ENCODE results near the gene AKAP13. TPM values are rescaled to one million over a fixed set of nuclear protein-coding genes. Genes with fewer than 3 reads are reported as not detected.

The AKAP13 gene
- total RNA-seq, 1 donor from 2014 or later, result 450 TPM

GRCh38 chr15:85597155-85597815, 216.9 kb downstream of the AKAP13 start:
- TF ChIP-seq CTCF (IDR thresholded peaks at IDR 0.05), result no peak

GRCh38 chr15:85598219-85598618, 217.8 kb downstream of the AKAP13 start:
- H3K9me3 ChIP-seq, result no peaks in the 10 kb centered on the region
- peaks cover 24% of the 10 kb centered on the region for H3K4me1 ChIP-seq
- no peak overlapping the region for H3K4me3 ChIP-seq
- DNase-seq, result no peak
- no peak for TF ChIP-seq CTCF (IDR thresholded peaks at IDR 0.05)
- no peaks in the 10 kb centered on the region for H3K27me3 ChIP-seq
- H3K27ac ChIP-seq, result no peak overlapping the region
- intact Hi-C loops (cut with DNase I), result no loop called here
- peaks cover 49% of the 10 kb centered on the region for H3K36me3 ChIP-seq
- no peak for ATAC-seq

More at GRCh38 chr15:85597155-85597815, 216.9 kb downstream of the AKAP13 start:
- intact Hi-C loops (cut with DNase I), result no loop called here
- H3K4me3 ChIP-seq, result no peak overlapping the region
- no peak for ATAC-seq
- H3K9me3 ChIP-seq, result no peaks in the 10 kb centered on the region
- DNase-seq, result no peak
- peaks cover 39% of the 10 kb centered on the region for H3K36me3 ChIP-seq
- H3K4me1 ChIP-seq, result peaks cover 27% of the 10 kb centered on the region
- no peak overlapping the region for H3K27ac ChIP-seq
- no peaks in the 10 kb centered on the region for H3K27me3 ChIP-seq

- no peak for TF ChIP-seq CTCF (IDR thresholded peaks at IDR 0.05)
- Histone ChIP-seq H3K4me1 (peaks cover 24% of the 10 kb centered on the region), H3K36me3 (peaks cover 55% of the 10 kb centered on the region), H3K27me3 (no peaks in the 10 kb centered on the region), H3K9me3 (no peaks in the 10 kb centered on the region), H3K4me3 (no peak overlapping the region), H3K27ac (no peak overlapping the region)
- DNase-seq (no peak), ATAC-seq (no peak)
- intact Hi-C loops (cut with DNase I), result no loop called here
Observed at GRCh38 chr15:85598718-85599398, 218.5 kb downstream of the AKAP13 start.

GRCh38 chr15:85600001-85600400, 219.6 kb downstream of the AKAP13 start:
- Histone ChIP-seq H3K36me3 (peaks cover 58% of the 10 kb centered on the region), H3K4me1 (peaks cover 24% of the 10 kb centered on the region), H3K27ac (no peak overlapping the region), H3K27me3 (no peaks in the 10 kb centered on the region), H3K4me3 (no peak overlapping the region), H3K9me3 (no peaks in the 10 kb centered on the region)
- intact Hi-C loops (cut with DNase I), result no loop called here
- TF ChIP-seq CTCF (IDR thresholded peaks at IDR 0.05), result no peak
- DNase-seq, result no peak
- peak; percentile 12 for ATAC-seq

GRCh38 chr15:85603160-85603559, 222.8 kb downstream of the AKAP13 start:
- peaks cover 32% of the 10 kb centered on the region for H3K4me1 ChIP-seq
- no peak for DNase-seq

More at GRCh38 chr15:85603160-85603559, 222.8 kb downstream of the AKAP13 start:
- Histone ChIP-seq H3K9me3 (no peaks in the 10 kb centered on the region), H3K27me3 (no peaks in the 10 kb centered on the region), H3K4me3 (no peak overlapping the region), H3K27ac (no peak overlapping the region), H3K36me3 (peaks cover 41% of the 10 kb centered on the region)
- intact Hi-C loops (cut with DNase I), result no loop called here
- ATAC-seq, result no peak
- no peak for TF ChIP-seq CTCF (IDR thresholded peaks at IDR 0.05)
